Measurements from ENCODE around the gene AJM1. TPM values are rescaled to one million over a fixed set of nuclear protein-coding genes. Genes with fewer than 3 reads are reported as not detected.

Gene AJM1
- total RNA-seq, 1 donor from 2014 or later: 0.96 TPM

DNA sequence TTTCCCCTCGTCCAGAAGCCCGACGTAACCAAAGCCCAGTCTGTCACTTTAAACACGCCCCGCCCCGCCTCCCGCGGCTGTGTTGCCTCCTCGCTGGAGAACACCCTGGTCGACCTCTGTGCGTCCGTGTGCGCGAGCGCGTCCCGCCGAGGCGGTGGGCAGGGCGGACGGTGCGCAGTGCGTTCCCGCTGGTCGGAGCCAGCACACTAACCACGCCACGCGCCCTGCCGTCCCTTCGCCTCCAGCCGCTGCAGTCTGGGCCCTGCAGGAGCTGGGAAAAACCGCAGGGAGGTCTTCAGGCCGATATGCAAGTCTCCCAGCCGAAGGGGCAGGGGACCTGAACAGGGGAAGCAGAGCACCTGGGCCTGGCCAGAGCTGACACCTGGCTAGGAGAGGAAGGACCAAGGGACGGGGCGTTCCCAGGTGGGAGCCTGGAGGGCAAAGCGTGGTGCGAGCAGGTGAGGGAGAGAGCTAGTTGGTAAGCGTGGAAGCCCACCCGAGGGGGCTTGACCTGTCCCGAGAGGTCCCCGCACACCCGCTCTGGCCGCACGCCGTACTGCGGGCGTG is 5.6 kb downstream of the AJM1 start:
- peaks cover 2% of the 10 kb centered on the region for H3K36me3 ChIP-seq (ENCODE audit: control insufficient read depth, insufficient read depth, low read length)
- DNase-seq (ENCODE audit: low read depth): no peak
- H3K4me3 ChIP-seq (ENCODE audit: low read depth, low read length): peak overlapping the region; percentile 55
- peaks cover 40% of the 10 kb centered on the region for H3K27me3 ChIP-seq (ENCODE audit: control insufficient read depth, insufficient read depth, low read length)
- TF ChIP-seq, protein P1, sequence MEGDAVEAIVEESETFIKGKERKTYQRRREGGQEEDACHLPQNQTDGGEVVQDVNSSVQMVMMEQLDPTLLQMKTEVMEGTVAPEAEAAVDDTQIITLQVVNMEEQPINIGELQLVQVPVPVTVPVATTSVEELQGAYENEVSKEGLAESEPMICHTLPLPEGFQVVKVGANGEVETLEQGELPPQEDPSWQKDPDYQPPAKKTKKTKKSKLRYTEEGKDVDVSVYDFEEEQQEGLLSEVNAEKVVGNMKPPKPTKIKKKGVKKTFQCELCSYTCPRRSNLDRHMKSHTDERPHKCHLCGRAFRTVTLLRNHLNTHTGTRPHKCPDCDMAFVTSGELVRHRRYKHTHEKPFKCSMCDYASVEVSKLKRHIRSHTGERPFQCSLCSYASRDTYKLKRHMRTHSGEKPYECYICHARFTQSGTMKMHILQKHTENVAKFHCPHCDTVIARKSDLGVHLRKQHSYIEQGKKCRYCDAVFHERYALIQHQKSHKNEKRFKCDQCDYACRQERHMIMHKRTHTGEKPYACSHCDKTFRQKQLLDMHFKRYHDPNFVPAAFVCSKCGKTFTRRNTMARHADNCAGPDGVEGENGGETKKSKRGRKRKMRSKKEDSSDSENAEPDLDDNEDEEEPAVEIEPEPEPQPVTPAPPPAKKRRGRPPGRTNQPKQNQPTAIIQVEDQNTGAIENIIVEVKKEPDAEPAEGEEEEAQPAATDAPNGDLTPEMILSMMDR (IDR thresholded peaks at IDR 0.05; ENCODE audit: insufficient read depth, low read length, poor library complexity, severe bottlenecking): no peak

DNA sequence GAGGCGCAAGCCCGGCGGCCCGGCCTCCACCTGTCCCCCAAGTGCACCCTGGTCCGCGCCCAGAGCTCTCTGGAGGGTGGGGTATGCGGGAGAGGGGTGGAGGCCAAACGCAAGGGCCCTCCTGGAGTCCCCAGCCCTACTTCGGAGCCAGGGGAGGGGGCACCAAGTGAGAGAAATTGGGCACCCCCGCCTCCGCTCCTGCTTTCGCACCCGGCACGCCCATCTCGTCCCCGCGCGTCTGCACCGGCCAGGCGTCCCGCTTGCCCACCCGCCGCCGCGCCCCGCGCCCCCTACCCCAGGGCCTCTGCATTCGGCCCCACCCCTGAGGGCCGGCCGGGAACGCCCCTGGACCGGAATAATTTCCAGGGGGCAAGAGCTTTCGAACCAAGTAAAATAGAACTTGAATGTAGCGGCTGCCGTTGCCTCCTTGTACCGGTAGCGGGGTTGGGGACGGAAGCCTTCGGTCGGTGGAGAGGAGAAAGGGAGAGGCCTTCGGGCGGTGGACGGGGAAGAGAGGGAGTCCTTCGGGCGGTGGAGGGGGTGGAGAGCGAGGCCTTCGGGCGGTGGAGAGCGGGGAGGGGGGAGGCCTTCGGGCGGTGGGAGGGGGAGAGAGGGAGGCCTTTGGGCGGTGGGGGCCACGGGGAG is 6.2 kb downstream of the AJM1 start:
- TF ChIP-seq, protein P1 (IDR thresholded peaks at IDR 0.05; ENCODE audit: insufficient read depth, low read length, poor library complexity, severe bottlenecking): no peak
- Histone ChIP-seq H3K27me3 (ENCODE audit: control insufficient read depth, insufficient read depth, low read length) (peaks cover 36% of the 10 kb centered on the region), H3K4me3 (ENCODE audit: low read depth, low read length) (peak overlapping the region; percentile 55), H3K36me3 (ENCODE audit: control insufficient read depth, insufficient read depth, low read length) (peaks cover 2% of the 10 kb centered on the region)
- no peak for DNase-seq (ENCODE audit: low read depth)

DNA sequence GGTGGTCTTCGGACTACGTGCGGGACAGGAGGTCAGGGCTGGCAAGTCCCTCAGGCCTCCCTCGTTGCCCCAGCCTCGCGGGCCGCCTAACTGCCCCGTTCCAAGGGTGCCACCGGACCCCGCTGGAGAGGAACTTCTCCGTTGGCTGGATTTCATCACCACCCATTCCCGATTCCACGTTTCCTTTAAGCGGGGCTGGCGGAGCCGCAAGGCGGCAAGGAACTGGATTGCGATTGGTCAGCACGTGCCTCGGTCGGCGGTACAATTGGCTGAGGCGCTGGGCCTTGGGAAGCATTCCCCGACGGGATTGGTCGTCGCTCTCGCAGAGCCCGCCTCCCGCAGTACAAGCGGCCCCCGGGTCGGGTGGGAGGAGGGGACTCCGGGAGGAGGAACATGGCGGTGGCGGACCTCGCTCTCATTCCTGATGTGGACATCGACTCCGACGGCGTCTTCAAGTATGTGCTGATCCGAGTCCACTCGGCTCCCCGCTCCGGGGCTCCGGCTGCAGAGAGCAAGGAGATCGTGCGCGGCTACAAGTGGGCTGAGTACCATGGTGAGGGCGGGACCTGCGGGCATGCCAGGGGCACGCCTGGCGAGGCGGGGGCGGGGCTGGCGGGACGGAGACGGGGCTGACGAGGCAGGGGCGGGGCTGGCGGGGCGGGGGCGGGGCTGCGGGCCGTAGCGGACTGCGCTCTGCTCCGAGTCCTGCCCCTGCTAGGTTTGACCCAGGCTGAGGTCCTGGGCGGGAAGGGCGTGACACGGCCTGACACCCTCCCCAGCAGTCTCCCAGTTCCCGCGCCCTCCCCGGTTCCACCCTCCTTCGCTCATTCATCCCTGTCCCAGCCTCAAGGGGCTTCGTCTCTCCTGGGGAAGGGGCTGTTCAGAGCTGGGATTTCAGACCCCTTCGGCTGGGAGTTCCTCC is 7.0 kb downstream of the AJM1 start, which contains the start of gene PHPT1:
Gene PHPT1, plus strand, starts transcription at position 372 of the 922 bp plus-strand sequence. Its CDS starts 22 bp downstream, at position 394.
- TF ChIP-seq, protein P1 (IDR thresholded peaks at IDR 0.05; ENCODE audit: insufficient read depth, low read length, poor library complexity, severe bottlenecking): no peak
- Histone ChIP-seq H3K36me3 (ENCODE audit: control insufficient read depth, insufficient read depth, low read length) (peaks cover 2% of the 10 kb centered on the region), H3K4me3 (ENCODE audit: low read depth, low read length) (peak within 1 kb of the TSS; percentile 55), H3K27me3 (ENCODE audit: control insufficient read depth, insufficient read depth, low read length) (peaks cover 28% of the 10 kb centered on the region)
- peak; percentile 98 for DNase-seq (ENCODE audit: low read depth)

DNA sequence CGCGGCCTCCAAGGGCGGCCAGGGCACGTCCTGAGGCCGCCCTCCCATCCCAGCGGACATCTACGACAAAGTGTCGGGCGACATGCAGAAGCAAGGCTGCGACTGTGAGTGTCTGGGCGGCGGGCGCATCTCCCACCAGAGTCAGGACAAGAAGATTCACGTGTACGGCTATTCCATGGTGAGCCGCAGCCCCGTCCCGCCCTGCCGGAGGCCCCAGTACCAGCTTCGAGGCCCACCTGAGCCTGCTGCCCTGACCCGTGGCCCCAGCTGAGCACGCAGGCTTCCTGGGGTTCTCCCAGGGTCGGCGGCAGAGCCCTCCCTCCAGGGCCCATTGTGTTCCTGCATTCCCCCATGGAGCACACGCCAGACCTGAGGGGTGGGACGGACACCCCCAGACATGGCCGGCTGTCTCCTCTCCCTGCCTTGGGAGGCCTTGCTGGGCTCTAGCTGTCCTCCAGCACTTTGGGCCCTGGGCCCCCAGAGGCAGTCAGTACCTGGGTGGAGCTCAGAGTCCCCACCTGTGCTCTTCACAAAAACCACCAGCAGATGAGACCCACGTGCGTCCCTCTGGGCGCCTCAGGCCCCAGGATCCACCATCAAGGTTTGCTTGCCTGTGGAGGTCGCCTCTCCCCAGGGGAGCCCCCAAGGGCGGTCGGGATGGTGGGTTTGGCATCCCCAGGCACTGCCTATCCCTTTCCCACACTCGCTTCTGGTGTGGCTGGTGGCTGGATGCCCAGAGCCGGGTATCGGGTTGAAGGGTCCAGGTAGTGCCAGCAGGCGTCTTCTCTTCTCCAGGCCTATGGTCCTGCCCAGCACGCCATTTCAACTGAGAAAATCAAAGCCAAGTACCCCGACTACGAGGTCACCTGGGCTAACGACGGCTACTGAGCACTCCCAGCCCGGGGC is 7.9 kb downstream of the AJM1 start:
- Histone ChIP-seq H3K4me3 (ENCODE audit: low read depth, low read length) (peak overlapping the region; percentile 55), H3K36me3 (ENCODE audit: control insufficient read depth, insufficient read depth, low read length) (peaks cover 2% of the 10 kb centered on the region), H3K27me3 (ENCODE audit: control insufficient read depth, insufficient read depth, low read length) (peaks cover 23% of the 10 kb centered on the region)
- DNase-seq (ENCODE audit: low read depth): no peak
- TF ChIP-seq, protein P1 (IDR thresholded peaks at IDR 0.05; ENCODE audit: insufficient read depth, low read length, poor library complexity, severe bottlenecking): no peak
